GM13976 (cell line): ENCODE measurements around the gene OR2AK2.

Experiments used
- DNase-seq: peaks from one replicate; pipeline ENCODE4 v3.0.0; 2012; ENCODE audit warnings: low spot score
- CTCF ChIP-seq: IDR thresholded peaks from 2 replicates; pipeline ENCODE4 v1.5.1; 2012; ENCODE audit warnings: borderline replicate concordance, mild to moderate bottlenecking; ENCODE audit not compliant: insufficient read depth; ENCODE audit errors: extremely low read depth, missing control alignments, control extremely low read depth
- in situ Hi-C: fragments of 300-500 bp; cut with MboI; formaldehyde crosslinking; loops from one replicate; pipeline ENCODE4 v1.12.0; 2022; ENCODE audit warnings: low sequenced_read_pairs, mixed read lengths, inconsistent platforms; ENCODE audit not compliant: unreplicated experiment

OR2AK2 gene

GRCh38 chr1:247964933-247965332 lies at the start of gene OR2AK2:
Gene OR2AK2, plus strand, starts transcription at chr1:247965233. Its CDS starts 144 bp downstream, at chr1:247965377.
- TF ChIP-seq CTCF, result no peak
- in situ Hi-C loops, result no loop called here
- no peak for DNase-seq

GRCh38 chr1:247919952-247920351 lies 45.1 kb upstream of the OR2AK2 start, which contains the start of gene OR2T8:
Gene OR2T8, plus strand, starts transcription at chr1:247920252. Its CDS starts 766 bp downstream, at chr1:247921018.
- no peak for DNase-seq
- TF ChIP-seq CTCF, result no peak
- in situ Hi-C loops, result no loop called here

- TF ChIP-seq CTCF, result no peak
- no peak for DNase-seq
- in situ Hi-C loops, result no loop called here
Measured at GRCh38 chr1:247923941-247924340, 41.1 kb upstream of the OR2AK2 start.

GRCh38 chr1:247924868-247925267 lies 40.2 kb upstream of the OR2AK2 start, which contains the start of gene OR2AJ1:
Gene OR2AJ1, plus strand, starts transcription at chr1:247924889. Its CDS starts 8,880 bp downstream, at chr1:247933769.
- in situ Hi-C loops, result no loop called here
- no peak for DNase-seq
- no peak for TF ChIP-seq CTCF

GRCh38 chr1:247933989-247934388 lies 31.0 kb upstream of the OR2AK2 start:
- in situ Hi-C loops, result no loop called here
- no peak for DNase-seq
- no peak for TF ChIP-seq CTCF

GRCh38 chr1:247935781-247936180 lies 29.3 kb upstream of the OR2AK2 start:
- in situ Hi-C loops, result no loop called here
- TF ChIP-seq CTCF, result no peak

More at GRCh38 chr1:247935781-247936180, 29.3 kb upstream of the OR2AK2 start:
- no peak for DNase-seq
